Glomerular endothelial cell (primary cell): ENCODE results near the gene CEACAM19. TPM values are rescaled to one million over a fixed set of nuclear protein-coding genes. Genes with fewer than 3 reads are reported as not detected.

Experiments used
- DNase-seq: peaks from one replicate; pipeline ENCODE4 v3.0.0-alpha.2; 2011; ENCODE audit warnings: low read depth, low spot score; ENCODE audit errors: extremely low read depth
- total RNA-seq: library from RNA; depleted of rRNA; stranded (reverse); fragments of >200 nt; gene quantifications from 2 replicates; pipeline ENCODE4 v1.2.3, GENCODE V29; 2015

The CEACAM19 gene
- total RNA-seq, 1 donor from 2014 or later = 9.0 TPM

GRCh38 chr19:44644402-44645016 is 26.8 kb upstream of the CEACAM19 start:
- no peak for DNase-seq

- no peak for DNase-seq
These were observed 25.8 kb upstream of the CEACAM19 start for GRCh38 chr19:44645407-44646048.

GRCh38 chr19:44646049-44646416 is 25.2 kb upstream of the CEACAM19 start:
- no peak for DNase-seq

GRCh38 chr19:44647144-44647543 is 24.1 kb upstream of the CEACAM19 start:
- no peak for DNase-seq

GRCh38 chr19:44648631-44649251 is 22.5 kb upstream of the CEACAM19 start:
- no peak for DNase-seq

- no peak for DNase-seq
These were observed 21.6 kb upstream of the CEACAM19 start for GRCh38 chr19:44649578-44650145.

- DNase-seq = no peak
These were observed 17.9 kb upstream of the CEACAM19 start for GRCh38 chr19:44653343-44653742.

GRCh38 chr19:44653977-44654774 is 17.1 kb upstream of the CEACAM19 start:
- no peak for DNase-seq

GRCh38 chr19:44657211-44657921 is 13.9 kb upstream of the CEACAM19 start:
- no peak for DNase-seq

- DNase-seq = no peak
These were observed 13.1 kb upstream of the CEACAM19 start for GRCh38 chr19:44658069-44658733.

GRCh38 chr19:44660081-44660480 is 11.2 kb upstream of the CEACAM19 start:
- DNase-seq = no peak

GRCh38 chr19:44661205-44661604 is 10.1 kb upstream of the CEACAM19 start:
- DNase-seq = no peak

- DNase-seq = no peak
These were observed 9.4 kb upstream of the CEACAM19 start for GRCh38 chr19:44661904-44662303.

GRCh38 chr19:44662691-44663385 is 8.4 kb upstream of the CEACAM19 start:
- DNase-seq = no peak

GRCh38 chr19:44663996-44664395 is 7.3 kb upstream of the CEACAM19 start:
- no peak for DNase-seq

- DNase-seq = no peak
These were observed 6.3 kb upstream of the CEACAM19 start for GRCh38 chr19:44664976-44665375.

GRCh38 chr19:44666852-44667556 is 4.3 kb upstream of the CEACAM19 start:
- DNase-seq = no peak

GRCh38 chr19:44668985-44669764 is 2.1 kb upstream of the CEACAM19 start:
- no peak for DNase-seq
